Neural cell (in vitro differentiated cells): ENCODE measurements around the gene RPTN. TPM values are rescaled to one million over a fixed set of nuclear protein-coding genes. Genes with fewer than 3 reads are reported as not detected.

ENCODE experiments used
- polyA plus RNA-seq: library from polyadenylated mRNA; depleted of rRNA; stranded (reverse); fragments of >200 nt; gene quantifications from 2 replicates; pipeline ENCODE4 v1.2.3, GENCODE V29; 2014

RPTN gene
- polyA plus RNA-seq, 1 donor from 2014 or later: not detected

Other genes with a start within 250 kb of the RPTN start
- 11.3 and 13.3 TPM in 2 replicates for gene THEM4, start 249.7 kb downstream of the RPTN start, polyA plus RNA-seq
- 16.5 and 24.5 TPM in 2 replicates for gene S100A10, start 165.4 kb downstream of the RPTN start, polyA plus RNA-seq
- gene S100A11, start 122.2 kb downstream of the RPTN start, polyA plus RNA-seq: not detected in 2 replicates
- not detected in 2 replicates for gene TCHHL1, start 70.2 kb downstream of the RPTN start, polyA plus RNA-seq
- gene TCHH, start 43.8 kb downstream of the RPTN start, polyA plus RNA-seq: 0.14 and 0.26 TPM in 2 replicates
- gene HRNR, start 65.0 kb upstream of the RPTN start, polyA plus RNA-seq: not detected in 2 replicates
- gene FLG, start 166.0 kb upstream of the RPTN start, polyA plus RNA-seq: not detected in 2 replicates
- not detected in 2 replicates for gene FLG2, start 200.8 kb upstream of the RPTN start, polyA plus RNA-seq